ENCODE data around the gene CLCF1.

CLCF1 gene

DNA sequence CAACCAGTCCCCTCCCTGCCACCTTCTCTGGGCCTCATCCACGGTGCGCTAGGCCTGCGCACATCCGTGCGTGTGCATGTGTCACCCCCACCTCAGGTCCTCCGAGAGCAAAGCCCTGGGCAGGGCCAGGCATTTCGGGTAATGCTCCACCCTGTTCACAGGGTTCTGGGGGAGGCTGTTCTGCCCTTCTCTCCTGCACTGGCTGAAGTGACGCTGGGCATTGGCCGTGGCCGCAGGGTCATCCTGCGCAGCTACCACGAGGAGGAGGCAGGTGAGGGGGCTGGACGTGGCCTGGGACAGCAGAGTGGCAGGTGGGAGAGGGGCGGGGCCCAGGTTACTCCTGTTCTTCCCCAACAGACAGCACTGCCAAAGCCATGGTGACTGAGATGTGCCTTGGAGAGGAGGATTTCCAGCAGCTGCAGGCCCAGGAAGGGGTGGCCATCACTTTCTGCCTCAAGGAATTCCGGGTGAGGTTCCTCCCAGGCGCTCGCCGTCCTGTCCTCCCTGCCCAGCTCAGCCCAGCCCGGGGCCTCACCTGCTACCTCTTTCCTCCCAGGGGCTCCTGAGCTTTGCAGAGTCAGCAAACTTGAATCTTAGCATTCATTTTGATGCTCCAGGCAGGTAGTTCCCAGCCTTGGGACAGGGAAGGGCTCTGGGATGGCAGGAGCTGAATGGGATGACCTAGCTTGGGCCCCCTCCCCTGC lies 22.3 kb upstream of the CLCF1 start:
- DNase-seq (ENCODE audit: low read depth): no peak

GRCh38 chr11:67393990-67394389 lies 20.6 kb upstream of the CLCF1 start:
- no peak for DNase-seq (ENCODE audit: low read depth)

GRCh38 chr11:67393437-67393836 lies 20.0 kb upstream of the CLCF1 start:
- no peak for DNase-seq (ENCODE audit: low read depth)

- DNase-seq (ENCODE audit: low read depth): no peak
Observed at GRCh38 chr11:67392183-67392715, 18.9 kb upstream of the CLCF1 start.

DNA sequence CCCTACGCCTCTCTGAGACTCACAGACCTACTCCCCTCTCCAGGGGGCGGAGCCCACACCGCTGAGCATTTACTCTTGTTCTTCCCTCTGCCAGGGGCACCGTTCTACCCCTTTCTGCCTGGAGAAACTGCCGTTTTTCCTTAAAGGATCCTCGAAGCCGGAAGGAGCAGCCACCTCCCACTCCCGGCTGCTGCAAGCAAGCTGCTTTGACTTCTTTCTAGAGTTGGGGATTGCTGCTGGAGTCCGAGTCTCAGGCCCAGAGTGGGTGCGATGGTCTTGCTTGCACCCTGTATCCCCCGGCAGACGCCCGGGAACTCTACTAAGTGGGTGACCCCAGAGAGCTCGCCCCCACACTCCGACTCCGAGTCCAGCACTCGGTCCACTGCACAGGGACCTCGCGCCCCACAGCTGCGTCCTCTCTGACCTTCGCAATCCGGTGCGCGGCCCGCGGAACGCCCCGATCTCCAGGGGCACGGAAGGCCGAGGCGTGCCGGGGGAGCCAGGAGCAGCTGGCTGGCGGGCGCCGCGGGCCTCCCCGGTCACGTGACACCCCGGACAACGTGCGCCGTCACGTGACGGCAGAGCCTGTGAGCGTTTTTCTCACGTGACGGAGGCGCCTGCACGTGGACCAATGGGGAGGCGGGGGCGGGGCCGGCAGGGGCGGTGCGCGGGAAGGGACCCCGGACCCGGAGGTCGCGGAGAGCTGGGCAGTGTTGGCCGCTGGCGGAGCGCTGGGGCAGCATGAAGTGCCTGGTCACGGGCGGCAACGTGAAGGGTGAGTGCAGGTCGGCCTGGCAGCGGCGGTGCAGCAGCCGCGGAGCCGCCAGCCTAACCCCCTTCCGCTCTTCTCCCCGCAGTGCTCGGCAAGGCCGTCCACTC lies 18.1 kb upstream of the CLCF1 start, which contains the start of gene RAD9A:
RAD9A (plus strand) TSS at position 683 of the 879 bp plus-strand sequence; CDS start at position 742, 59 bp downstream.
- DNase-seq (ENCODE audit: low read depth): peak; percentile 89

DNA sequence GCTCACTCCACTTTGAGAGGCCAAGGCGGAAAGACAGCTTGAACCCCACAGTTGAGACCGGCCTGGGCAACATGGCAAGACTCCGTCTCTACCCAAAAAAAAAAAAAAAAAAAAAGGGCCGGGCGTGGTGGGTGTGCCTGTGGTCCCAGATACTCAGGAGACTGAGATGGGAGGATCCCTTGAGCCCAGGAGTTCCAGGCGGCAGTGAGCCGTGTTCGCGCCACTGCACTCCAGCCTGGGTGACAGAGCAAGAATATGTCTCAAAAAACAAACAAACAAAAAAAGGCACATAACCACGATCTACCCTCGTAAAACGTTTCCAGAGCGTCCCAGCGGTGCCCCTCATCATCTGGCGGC lies 17.5 kb upstream of the CLCF1 start:
- no peak for DNase-seq (ENCODE audit: low read depth)

- no peak for DNase-seq (ENCODE audit: low read depth)
Observed at GRCh38 chr11:67389477-67389876, 16.1 kb upstream of the CLCF1 start.

GRCh38 chr11:67387518-67387917 lies 14.1 kb upstream of the CLCF1 start:
- DNase-seq (ENCODE audit: low read depth): no peak

- DNase-seq (ENCODE audit: low read depth): no peak
Observed at GRCh38 chr11:67387069-67387468, 13.7 kb upstream of the CLCF1 start.

GRCh38 chr11:67384851-67385366 lies 11.5 kb upstream of the CLCF1 start:
- no peak for DNase-seq (ENCODE audit: low read depth)

DNA sequence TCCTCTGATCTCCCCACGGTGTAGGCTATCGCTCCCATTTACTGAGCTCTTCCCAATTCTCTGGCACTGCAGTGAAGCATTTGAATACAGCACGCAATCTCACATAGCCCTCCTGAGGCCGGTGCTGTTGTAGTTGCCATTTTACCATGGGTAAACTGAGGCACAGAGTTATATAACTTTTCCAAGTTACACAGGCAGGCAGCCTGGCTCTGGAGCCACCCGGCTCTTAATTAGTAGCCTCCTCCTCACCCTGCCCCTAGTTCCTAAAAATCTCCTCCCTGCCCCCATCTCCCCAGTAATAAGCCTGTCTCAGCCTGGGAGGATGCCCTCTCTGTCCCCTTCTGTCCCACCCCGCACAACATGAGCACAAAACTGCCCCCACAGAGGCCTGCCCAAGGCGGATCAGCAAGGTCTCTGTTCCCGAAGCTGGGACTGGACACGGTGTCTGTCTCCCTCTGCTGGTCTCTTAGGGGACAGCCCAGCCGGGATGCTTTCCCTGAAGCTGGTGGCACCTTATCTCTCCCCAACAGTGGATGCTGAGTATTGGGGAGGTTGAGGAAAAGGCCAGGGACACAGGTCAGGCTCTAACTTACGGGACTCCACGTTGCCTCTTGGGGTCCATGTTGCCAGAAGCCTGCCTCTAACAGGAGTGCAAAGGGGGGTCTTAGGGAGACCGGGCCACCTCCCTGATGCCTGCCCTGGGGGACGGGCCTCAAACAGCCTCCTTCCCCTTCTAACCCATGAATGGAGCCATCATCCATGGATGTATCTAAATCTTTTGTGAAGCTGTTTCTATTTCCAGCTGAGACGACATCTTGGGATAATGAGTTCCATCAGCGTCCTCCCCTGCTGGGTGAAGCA lies 9.1 kb upstream of the CLCF1 start:
- peak; percentile 75 for DNase-seq (ENCODE audit: low read depth)

DNA sequence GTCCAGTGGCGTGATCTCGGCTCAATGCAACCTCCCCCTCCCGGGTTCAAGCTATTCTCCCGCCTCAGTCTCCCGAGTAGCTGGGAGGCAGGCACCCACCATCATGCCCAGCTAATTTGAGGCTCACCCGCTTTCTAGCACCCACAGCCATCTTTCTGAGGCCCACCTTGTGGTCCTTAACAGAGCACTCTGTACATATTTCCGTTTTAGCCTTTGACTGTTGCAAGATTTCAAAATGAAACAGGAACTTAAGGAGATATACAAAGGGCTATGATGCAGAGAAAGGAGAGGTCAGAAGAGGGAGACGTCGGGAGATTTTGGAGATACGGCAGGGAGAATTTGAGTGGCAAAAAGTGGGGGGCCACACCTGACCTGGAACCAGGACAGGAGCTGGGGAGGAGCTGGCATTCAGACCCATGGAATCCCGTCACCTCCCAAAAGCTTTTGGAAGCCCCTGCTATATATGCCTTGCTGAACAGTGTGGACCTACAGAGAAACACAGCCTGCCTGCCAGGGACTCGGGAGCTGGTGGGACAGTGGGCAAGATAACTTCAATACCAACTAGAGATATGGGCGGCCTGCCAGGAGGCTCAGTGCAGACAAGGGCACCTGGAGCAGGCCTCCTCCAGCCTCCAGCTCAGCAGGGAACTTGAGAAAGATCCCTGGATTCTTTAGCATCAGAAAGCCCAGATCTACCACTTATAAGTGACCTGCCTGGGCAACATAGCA lies 8.0 kb upstream of the CLCF1 start:
- DNase-seq (ENCODE audit: low read depth): no peak

DNA sequence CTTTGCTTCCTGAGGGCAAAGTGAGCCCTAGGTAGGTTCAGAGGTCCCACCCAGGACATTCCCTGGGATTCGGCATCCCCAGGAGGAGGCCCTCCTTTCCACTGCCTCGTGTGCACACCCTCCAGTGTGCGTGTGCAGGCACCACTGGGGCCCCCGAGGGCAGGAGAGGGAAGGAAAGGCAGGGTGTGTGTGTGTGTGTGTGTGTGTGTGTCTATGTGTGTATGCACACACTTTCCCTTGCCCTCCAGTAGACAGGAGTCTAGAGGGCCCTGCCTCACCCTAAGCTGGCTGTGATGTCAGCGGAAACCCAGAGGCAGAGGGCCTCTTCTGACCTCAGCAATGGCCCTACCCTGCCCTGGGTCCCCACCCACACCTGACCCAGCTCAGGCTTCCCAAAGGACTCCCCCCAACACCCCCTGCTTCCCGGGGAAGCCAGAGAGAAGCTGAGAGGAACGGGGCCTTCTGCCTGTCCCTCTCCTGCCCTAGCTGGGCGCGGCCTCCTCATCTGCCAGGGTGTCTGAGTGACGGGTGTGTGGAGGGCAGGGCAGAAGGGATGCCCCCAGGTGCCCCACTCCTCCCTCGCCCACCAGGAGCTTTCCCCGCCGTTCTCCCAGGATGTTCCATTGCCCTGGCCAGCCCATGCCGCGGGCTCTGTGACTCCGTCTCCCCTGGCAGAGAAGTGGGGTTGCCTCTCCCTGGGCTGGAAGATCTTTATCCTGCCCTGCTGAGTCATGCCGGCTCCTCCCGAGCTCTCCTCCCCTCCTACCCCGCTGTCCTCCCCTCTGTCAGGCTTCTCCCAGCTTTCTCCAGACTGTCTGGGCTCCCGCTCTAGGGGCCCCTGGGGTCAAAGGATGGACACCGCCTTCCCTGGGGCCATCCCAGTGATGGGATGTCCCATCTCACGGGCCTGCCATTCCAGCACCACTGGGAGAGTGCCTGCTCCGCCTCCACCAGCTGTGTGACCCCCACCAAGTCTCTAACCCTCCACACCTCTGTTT lies 6.0 kb upstream of the CLCF1 start:
- DNase-seq (ENCODE audit: low read depth): no peak

- no peak for DNase-seq (ENCODE audit: low read depth)
Observed at GRCh38 chr11:67378544-67378943, 5.1 kb upstream of the CLCF1 start.

DNA sequence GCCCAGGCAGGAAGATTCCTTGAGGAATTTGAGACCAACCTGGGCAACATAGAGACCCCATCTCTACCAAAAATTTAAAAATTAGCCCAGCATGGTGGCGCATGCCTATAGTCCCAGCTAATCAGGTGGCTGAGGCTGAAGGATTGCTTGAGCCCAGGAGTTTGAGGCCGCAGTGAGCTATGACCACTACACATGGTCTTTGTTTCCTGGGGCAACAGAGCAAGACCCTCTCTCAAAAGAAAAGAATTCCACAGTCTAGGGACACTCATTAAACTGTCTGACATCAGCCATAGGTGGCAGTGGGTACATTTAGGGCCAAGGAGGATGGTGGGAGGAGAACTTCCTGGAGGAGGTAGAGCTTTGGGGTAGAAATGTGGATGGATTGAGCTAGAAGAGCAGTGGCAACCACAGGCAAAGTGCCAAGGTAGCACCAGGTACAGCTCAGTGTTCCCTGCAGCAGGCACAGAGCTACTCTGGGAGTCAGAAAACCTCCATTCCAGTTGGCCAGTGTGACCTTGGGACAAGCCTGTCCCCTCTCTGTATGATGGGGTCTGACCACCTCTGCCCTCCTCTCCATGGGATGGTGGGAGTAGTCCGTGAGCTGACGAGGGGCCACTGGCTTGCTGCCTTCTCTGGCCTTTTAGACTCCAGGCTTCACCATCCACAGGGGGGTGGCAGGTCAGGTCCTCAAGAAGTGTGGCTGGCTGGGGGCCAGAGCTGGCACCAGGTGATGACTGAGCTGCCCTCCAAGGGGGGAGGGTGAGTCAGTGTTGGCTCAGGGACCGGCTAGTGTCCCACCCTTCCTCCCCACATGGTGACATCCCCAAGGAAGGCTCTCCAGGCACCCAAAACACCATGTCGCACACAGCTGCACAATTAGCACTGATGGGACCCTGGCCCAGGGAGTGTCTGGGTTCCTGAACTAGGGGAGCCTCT lies 3.7 kb upstream of the CLCF1 start:
- no peak for DNase-seq (ENCODE audit: low read depth)

- no peak for DNase-seq (ENCODE audit: low read depth)
Observed at GRCh38 chr11:67376063-67376820, 2.8 kb upstream of the CLCF1 start.

DNA sequence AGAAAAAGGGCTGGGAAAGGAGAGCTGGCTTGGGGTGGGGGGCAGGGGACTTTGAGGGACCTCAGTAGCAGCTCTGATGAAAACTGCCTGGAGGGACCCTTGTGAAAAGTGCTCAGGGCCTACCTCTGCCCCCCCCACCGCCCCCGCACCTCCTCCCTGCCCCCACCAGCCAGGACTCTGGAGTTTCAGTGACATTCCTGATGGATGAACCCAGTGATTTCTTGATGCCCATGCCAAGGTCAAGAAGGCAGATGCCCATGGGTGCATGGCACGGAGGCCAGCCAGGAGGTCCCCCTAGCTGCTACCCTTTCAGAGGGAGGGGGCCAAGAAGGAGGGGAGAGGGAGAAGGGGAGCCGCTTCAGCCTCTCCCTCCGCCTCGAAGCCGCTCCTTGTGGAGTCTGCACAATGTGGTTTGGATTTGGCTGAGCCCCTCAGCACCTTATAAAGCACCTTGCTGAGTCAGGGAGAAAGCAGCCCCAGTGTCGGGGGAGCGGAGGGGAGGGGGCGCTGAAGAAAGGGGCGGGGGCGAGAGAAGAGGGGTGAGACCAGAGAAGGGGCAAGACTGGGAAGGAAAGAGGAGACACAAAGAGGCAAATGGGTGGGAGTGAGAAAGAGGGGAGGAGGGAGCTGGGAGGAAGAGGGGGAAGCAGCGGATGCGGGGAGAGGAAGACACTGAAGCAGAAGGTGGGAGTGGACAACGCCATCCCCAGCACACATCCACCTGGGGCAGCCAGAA lies 2.1 kb upstream of the CLCF1 start:
- DNase-seq (ENCODE audit: low read depth): no peak
